AG04449 (cell line): ENCODE data around the gene CACNA1C.

ENCODE experiments used
- CTCF ChIA-PET: fragments of 350-600 bp; formaldehyde crosslinking; extraction: SDS; loops from one replicate; lab custom pipeline; 2021; ENCODE audit warnings: antibody characterized with exemption; lab: Yijun Ruan, JAX
- POLR2A ChIA-PET: fragments of 400-600, 350-600 bp; formaldehyde crosslinking; extraction: SDS; loops from one replicate; lab custom pipeline; 2020; ENCODE audit warnings: antibody characterized with exemption, inconsistent platforms; lab: Yijun Ruan, JAX
- DNase-seq: peaks from one replicate; pipeline ENCODE4 v3.0.0-alpha.2; 2010; ENCODE audit warnings: low read depth, low spot score
- H3K4me3 ChIP-seq: 2 replicates; pipeline ENCODE4 v1.5.1; 2011; ENCODE audit warnings: low read depth, mild to moderate bottlenecking, control low read depth, low read length
- TF ChIP-seq, protein P1 (sequence below): IDR thresholded peaks from one replicate; pipeline ENCODE4 v1.5.1; 2011; ENCODE audit warnings: mild to moderate bottlenecking, moderate library complexity, low read length, control low read depth, inconsistent platforms; ENCODE audit not compliant: insufficient read depth; ENCODE audit errors: missing control alignments

Gene CACNA1C

DNA sequence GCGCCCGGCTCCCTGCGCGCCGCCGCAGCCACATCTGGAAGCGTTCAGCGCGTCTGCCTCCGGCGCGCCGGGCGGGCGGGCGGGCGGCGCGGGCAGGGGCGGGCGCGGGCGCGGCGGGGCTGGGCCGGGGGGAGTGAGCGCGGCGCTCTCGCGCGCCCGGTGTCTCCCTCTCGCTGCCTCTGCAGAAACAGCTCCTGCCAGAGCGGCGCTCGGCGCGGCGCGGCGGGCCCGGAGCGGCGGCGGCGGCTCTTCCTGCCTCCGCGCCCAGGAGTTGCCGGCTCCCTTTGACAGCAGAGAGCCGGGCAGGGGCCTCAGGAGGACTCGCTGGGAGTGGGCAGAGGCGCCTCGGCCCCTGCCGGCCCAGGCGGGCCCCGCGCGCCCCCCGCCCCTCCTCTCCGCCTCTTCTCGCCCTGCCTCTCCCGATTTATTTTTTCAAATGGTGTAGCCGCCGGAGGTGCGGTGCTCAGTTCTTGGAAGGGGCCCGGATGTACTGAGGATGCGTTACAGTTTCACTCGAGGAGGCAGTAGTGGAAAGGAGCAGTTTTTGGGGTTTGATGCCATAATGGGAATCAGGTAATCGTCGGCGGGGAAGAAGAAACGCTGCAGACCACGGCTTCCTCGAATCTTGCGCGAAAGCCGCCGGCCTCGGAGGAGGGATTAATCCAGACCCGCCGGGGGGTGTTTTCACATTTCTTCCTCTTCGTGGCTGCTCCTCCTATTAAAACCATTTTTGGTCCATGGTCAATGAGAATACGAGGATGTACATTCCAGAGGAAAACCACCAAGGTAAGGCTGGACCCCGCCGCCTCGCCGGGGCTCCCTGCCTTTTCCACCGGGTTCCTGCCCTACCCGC lies at the start of gene CACNA1C:
Gene CACNA1C, plus strand, starts transcription at position 162 of the 853 bp plus-strand sequence. Its CDS starts 576 bp downstream, at position 738.
- CTCF ChIA-PET: interaction anchor here (0.7 to 1.6 kb wide), 3 partner anchors 11 to 226 kb away, joined by 3 to 4 read pairs (median 3); no protein-coding TSS in a partner anchor

DNA sequence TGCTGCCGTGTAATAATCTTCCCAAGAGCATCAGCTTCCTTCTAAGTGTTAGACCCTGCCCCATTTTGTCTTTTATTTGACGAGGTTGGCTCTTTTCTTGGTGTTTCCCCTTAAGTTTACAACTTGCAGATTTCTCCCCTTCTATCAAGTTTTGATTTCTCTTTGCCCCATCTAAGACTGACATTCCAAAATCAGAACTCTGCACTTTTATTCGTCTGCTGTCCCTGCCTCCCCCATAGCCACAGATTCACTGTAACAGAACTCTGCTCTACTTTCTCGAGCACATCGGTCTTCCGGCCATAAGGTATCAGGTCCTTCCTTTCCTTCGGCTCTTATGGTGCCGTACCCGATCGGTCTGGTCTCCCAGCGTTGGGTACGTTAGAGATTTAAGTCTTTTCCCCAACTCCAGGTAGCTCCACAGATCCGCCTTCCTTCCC lies 49.1 kb upstream of the CACNA1C start:
- peak overlapping the region; percentile 99 for H3K4me3 ChIP-seq
- TF ChIP-seq, protein P1, sequence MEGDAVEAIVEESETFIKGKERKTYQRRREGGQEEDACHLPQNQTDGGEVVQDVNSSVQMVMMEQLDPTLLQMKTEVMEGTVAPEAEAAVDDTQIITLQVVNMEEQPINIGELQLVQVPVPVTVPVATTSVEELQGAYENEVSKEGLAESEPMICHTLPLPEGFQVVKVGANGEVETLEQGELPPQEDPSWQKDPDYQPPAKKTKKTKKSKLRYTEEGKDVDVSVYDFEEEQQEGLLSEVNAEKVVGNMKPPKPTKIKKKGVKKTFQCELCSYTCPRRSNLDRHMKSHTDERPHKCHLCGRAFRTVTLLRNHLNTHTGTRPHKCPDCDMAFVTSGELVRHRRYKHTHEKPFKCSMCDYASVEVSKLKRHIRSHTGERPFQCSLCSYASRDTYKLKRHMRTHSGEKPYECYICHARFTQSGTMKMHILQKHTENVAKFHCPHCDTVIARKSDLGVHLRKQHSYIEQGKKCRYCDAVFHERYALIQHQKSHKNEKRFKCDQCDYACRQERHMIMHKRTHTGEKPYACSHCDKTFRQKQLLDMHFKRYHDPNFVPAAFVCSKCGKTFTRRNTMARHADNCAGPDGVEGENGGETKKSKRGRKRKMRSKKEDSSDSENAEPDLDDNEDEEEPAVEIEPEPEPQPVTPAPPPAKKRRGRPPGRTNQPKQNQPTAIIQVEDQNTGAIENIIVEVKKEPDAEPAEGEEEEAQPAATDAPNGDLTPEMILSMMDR: no peak
- no peak for DNase-seq
- POLR2A ChIA-PET: interaction anchor here (0.6 to 1.2 kb wide), 2 partner anchors 11 to 28 kb away, joined by 3 to 7 read pairs; no protein-coding TSS in a partner anchor
- CTCF ChIA-PET: interaction anchor here (1.7 kb wide), 1 partner anchor 64 kb away, joined by 6 read pairs; no protein-coding TSS in a partner anchor

More for the DNA sequence above, at the start of gene CACNA1C:
- TF ChIP-seq, protein P1: peak; percentile 42
- POLR2A ChIA-PET: no interaction called here
- DNase-seq: no peak
- H3K4me3 ChIP-seq: peak within 1 kb of the TSS; percentile 88

DNA sequence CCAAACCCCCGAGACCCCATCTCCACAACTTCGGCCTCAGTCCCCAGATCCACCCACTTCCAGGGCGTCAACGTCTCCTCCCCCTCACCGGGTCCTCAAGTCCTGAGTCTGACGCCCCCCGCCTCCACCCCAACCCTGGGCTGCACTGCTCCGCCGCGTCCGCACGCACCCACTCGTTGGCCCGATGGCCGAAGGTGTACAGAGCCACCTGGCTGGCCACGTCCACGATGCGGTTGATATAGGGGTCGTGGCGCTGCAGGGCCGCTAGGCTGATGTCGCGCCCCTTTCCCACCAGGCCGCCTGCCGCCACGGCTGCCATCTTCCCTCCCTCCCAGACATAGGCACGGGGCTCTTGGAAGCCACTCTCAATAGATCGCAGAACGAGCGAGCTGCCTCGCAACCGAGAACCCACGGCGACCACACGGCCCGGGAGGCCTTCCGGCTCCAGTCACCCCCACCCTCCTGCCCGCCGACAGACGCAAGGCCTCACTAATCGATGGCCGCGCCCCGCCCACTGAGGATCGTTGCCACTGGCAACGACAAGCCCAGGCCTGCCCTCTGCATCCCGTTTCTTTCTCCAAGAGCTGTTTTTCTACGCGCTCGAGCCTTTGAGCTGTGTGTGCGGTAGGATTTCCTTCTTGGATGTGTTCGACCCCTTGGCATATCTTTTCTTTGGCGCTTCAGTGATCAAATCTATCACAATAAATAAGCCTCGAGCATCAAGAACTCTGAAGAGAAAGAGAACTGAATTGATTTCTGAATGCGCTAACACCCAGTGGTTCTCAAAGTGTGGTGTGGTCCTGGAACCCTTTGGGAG lies 48.5 kb upstream of the CACNA1C start, which contains the start of gene DCP1B:
Gene DCP1B, minus strand, starts transcription at position 345 of the 817 bp plus-strand sequence. Its CDS starts 26 bp downstream, at position 319.
- ChIA-PET CTCF (interaction anchor here (1.2 to 1.7 kb wide), 2 partner anchors 30 to 64 kb away, joined by 6 read pairs; no protein-coding TSS in a partner anchor), POLR2A (interaction anchor here (0.6 to 1.2 kb wide), 5 partner anchors 10 to 280 kb away, joined by 3 to 7 read pairs (median 3); no protein-coding TSS in a partner anchor)
- DNase-seq: peak; percentile 85
- peak within 1 kb of the TSS; percentile 99 for H3K4me3 ChIP-seq
- TF ChIP-seq, protein P1: peak; percentile 0

DNA sequence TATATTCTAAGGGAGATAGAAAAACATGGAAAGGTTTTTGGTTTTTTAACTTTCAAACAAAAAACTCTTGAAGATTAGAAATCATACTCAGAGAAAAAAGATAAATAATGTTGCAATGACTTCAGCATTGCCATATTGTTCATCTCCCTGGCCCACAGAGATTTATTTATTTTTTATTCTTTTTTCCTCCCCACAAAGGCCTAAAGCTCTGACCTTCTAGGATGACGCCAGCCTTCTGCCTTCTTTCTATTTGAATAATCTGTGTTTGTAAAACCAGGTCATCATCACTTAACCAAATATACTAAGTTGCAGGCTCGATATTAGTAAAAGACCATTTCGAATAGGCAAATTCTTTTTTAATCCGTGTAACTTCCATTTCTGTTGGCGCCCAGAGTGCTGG lies 44.1 kb upstream of the CACNA1C start:
- DNase-seq: no peak
- POLR2A ChIA-PET: no interaction called here
- TF ChIP-seq, protein P1: no peak
- H3K4me3 ChIP-seq: no peak overlapping the region
- CTCF ChIA-PET: interaction anchor here (2.0 to 3.0 kb wide), 2 partner anchors 26 to 69 kb away, joined by 6 to 16 read pairs; no protein-coding TSS in a partner anchor

DNA sequence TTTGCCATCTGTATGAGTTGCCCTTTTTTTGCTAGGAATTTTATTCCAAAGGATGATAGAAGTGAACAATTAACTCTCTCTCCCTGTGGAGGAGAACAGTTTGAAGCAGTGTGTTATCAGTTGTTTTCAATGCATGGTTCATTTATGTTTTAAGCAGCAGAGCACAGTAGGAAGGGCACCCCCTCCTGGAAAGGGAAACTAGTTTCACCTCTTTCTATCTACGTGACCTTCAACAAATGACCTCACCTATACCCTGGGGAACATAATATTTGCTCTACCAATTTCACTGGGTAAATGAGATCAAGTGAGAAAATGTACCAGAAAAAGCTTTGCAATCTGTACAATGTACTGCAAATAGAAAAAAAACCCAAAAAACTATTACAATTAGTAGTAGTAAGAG lies 43.2 kb upstream of the CACNA1C start:
- TF ChIP-seq, protein P1: no peak
- no peak overlapping the region for H3K4me3 ChIP-seq
- DNase-seq: no peak
- CTCF ChIA-PET: interaction anchor here (1.0 to 3.0 kb wide), 5 partner anchors 17 to 232 kb away, joined by 3 to 16 read pairs (median 5); no protein-coding TSS in a partner anchor
- POLR2A ChIA-PET: no interaction called here
